ENCODE data around the gene MICALL1.

- no peak for TF ChIP-seq CTCF (IDR thresholded peaks at IDR 0.05; ENCODE audit: insufficient read depth, low read length)
- no peak for TF ChIP-seq REST (IDR thresholded peaks at IDR 0.05; ENCODE audit: insufficient replicate concordance, low read depth)
- TF ChIP-seq POLR2AphosphoS5 (IDR thresholded peaks at IDR 0.05; ENCODE audit: low read depth), result no peak
Measured at GRCh38 chr22:37917874-37918548, 11.9 kb downstream of the MICALL1 start.

Data from HL-60 (cell line).